Activated naive CD4-positive, alpha-beta T cell treated with anti-CD3 and anti-CD28 coated beads, Interleukin-2, amount 50 U/mL, for 72 hours (primary cell): ENCODE measurements around the gene INCA1. TPM values are rescaled to one million over a fixed set of nuclear protein-coding genes. Genes with fewer than 3 reads are reported as not detected.

Experiments used
- ATAC-seq, 2 donors: fragments of 150-1000 bp; cut with Tn5 transposase; 2 replicates each; pipeline ENCODE4 v1.10.0; 2021; ENCODE audit warnings: mild to moderate bottlenecking in 2 of 2, moderate library complexity in 2 of 2
- DNase-seq, 2 donors: peaks; one replicate each; pipeline ENCODE4 v3.0.0; 2021 to 2022; ENCODE audit warnings: low spot score in 2 of 2
- H3K27ac Mint-ChIP-seq, 2 donors: one replicate each; pipeline ENCODE4 v1.8.0; 2022; ENCODE audit warnings: mild to moderate bottlenecking in 2 of 2, mixed read lengths in 2 of 2
- H3K36me3 Mint-ChIP-seq, 2 donors: one replicate each; pipeline ENCODE4 v1.8.0; 2022; ENCODE audit warnings: mixed read lengths in 2 of 2
- H3K9me3 Mint-ChIP-seq, 2 donors: one replicate each; pipeline ENCODE4 v1.8.0; 2022; ENCODE audit warnings: mixed read lengths in 2 of 2
- total RNA-seq, 2 donors: library from RNA; stranded (reverse); gene quantifications; one replicate each; pipeline ENCODE4 v1.2.3, GENCODE V29; 2022

INCA1 gene
- total RNA-seq, 2 donors from 2014 or later: 0.53 to 2.6 TPM

DNA sequence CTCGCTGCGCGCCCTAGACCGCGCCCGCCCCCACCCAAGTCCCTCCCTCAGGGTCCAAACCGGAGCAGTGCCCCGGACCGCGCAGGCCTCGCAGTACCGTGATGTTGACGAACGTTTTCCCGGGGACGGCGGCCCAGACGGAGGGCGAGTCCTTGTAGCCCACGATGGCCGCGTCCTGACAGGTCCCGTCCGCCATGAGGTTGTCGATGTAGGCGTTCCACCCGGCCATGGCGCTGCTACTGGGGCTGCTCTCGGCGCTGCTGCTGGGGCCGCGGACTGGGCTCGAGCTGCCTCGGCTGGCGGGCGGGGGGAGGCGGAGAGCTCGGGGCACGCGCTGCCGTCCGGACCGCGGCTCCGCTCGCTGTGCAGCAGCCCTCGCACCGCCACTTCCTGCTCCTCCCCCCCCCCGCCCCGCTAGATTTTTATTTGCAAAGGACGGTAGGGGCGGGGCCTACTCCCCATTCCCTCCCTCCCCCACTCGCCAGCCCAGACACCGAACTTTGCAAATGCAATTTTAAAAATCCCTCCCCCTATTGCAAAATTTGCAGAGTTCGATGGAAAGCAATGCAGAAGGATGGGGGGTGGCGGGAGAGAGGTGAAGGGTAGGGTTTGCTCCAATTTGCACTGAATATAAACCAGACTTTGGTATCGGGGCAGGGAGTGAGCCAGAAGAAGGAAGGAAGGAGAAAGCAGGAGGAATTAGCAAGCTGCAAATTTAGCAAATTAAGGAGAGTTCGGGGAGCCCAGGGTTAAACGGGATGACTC, 49.0 kb downstream of the INCA1 start, which contains the start of gene PFN1:
Gene PFN1, minus strand, starts transcription at position 365 of the 765 bp plus-strand sequence. Its CDS starts 136 bp downstream, at position 229.
- Mint-ChIP-seq H3K36me3 (peaks cover 37 to 45% of the 10 kb centered on the region in 2 donors), H3K27ac (peak within 1 kb of the TSS; percentile 98 to 99), H3K9me3 (no peaks in the 10 kb centered on the region)
- peak; percentile 80 for DNase-seq
- ATAC-seq: peak; percentile 15 to 46

- ATAC-seq: peak; percentile 19 to 34
- Mint-ChIP-seq H3K36me3 (peaks cover 45 to 53% of the 10 kb centered on the region in 2 donors), H3K27ac (peak overlapping the region; percentile 94 to 98), H3K9me3 (no peaks in the 10 kb centered on the region)
- DNase-seq: peak; percentile 71 to 85
Measured at GRCh38 chr17:4947411-4948165, 49.7 kb downstream of the INCA1 start.

- no peak for ATAC-seq
- H3K36me3 Mint-ChIP-seq: peaks cover 50 to 58% of the 10 kb centered on the region in 2 donors
- peak in 1 of 2 donors; percentile 76 for DNase-seq
- H3K9me3 Mint-ChIP-seq: no peaks in the 10 kb centered on the region
- peak overlapping the region; percentile 84 to 98 for H3K27ac Mint-ChIP-seq
Measured at GRCh38 chr17:4947010-4947410, 50.3 kb downstream of the INCA1 start.

GRCh38 chr17:4946312-4946976, 50.9 kb downstream of the INCA1 start:
- Mint-ChIP-seq H3K9me3 (no peaks in the 10 kb centered on the region), H3K36me3 (peaks cover 56 to 64% of the 10 kb centered on the region in 2 donors), H3K27ac (peak overlapping the region; percentile 84 to 98)
- no peak for ATAC-seq
- DNase-seq: no peak

- ATAC-seq (no peak), DNase-seq (no peak)
- H3K36me3 Mint-ChIP-seq: peaks cover 61 to 69% of the 10 kb centered on the region in 2 donors
- no peaks in the 10 kb centered on the region for H3K9me3 Mint-ChIP-seq
- peak overlapping the region; percentile 98 for H3K27ac Mint-ChIP-seq
Measured at GRCh38 chr17:4945944-4946280, 51.4 kb downstream of the INCA1 start.

DNA sequence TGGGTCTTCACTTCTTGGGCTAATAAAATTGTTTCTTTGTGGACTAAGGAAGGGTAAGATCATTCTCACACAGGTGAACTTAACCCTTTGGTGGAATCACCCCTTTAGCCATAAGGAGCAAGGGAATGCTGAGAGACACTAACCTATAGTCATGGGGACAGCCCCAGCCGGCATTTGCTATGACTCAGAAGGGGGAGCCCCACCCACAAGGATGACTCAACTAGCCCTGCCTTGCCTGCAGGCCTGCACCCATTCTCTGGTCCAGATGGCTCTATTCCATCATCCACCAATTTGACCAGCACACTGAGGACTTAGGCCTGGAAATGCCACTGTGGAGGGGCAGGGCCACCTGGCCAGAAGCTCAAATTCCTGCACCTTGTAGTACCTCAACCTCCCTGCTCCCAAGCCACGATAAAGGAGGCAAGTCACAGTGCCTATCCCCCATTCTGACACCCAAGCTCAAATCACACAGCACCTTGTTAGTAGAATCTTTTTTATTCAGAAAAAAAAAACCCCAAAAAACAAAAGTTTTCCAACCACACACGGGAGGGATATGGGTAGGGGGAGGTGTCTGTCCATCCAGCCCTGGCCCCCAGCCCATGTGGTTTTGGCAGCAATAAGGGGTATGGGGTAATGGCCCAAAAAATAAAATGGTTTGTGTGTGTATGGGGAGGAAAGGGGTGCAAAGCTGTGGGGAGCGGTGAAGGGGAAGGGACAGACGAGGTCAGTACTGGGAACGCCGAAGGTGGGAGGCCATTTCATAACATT, 52.0 kb downstream of the INCA1 start:
- DNase-seq (peak; percentile 86 to 89), ATAC-seq (peak; percentile 56 to 61)
- Mint-ChIP-seq H3K36me3 (peaks cover 67 to 75% of the 10 kb centered on the region in 2 donors), H3K9me3 (no peaks in the 10 kb centered on the region), H3K27ac (peak overlapping the region; percentile 98)

DNA sequence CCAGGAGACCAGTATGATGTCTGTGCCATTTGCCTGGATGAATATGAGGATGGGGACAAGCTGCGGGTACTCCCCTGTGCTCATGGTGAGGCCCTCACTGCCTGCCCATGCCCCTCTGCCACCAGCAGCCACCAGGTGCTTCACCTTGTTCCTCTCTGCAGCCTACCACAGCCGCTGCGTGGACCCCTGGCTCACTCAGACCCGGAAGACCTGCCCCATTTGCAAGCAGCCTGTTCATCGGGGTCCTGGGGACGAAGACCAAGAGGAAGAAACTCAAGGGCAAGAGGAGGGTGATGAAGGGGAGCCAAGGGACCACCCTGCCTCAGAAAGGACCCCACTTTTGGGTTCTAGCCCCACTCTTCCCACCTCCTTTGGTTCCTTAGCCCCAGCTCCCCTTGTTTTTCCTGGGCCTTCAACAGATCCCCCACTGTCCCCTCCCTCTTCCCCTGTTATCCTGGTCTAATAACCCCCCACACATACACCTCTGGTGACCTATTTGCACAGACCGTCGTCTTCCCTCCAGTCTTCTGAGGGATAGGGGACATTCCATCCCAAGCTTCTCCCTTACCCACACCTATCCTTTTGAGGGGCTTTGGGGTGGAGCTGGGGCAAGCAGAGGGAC, 52.7 kb downstream of the INCA1 start:
- Mint-ChIP-seq H3K36me3 (peaks cover 69 to 81% of the 10 kb centered on the region in 2 donors), H3K27ac (peak overlapping the region; percentile 98), H3K9me3 (no peaks in the 10 kb centered on the region)
- peak in 1 of 2 donors; percentile 50 for DNase-seq
- peak in 1 of 2 donors; percentile 1 for ATAC-seq

DNA sequence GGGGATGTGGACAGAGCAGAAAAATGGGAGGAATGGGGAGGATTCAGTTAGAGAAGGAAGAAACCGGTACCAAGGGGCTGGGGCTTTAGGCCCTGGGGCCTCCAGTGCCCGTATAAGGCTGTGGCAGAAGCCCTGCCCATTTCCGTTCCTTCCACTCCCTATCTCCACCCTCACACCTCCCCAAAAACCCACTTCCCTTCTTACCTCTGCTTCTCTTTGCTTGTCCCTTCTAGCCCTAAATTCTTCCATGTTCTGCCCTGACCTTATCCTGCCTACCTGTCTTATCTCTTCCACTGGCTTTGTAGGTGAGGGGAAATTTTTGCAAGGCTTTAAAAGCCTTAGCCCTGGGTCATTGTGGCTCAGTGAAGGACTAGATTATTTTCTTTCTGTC, 53.2 kb downstream of the INCA1 start:
- Mint-ChIP-seq H3K9me3 (no peaks in the 10 kb centered on the region), H3K27ac (peak overlapping the region; percentile 98), H3K36me3 (peaks cover 73 to 83% of the 10 kb centered on the region in 2 donors)
- ATAC-seq (peak; percentile 21 to 28), DNase-seq (peak in 1 of 2 donors; percentile 57)

GRCh38 chr17:4942760-4943508, 54.4 kb downstream of the INCA1 start:
- Mint-ChIP-seq H3K27ac (peak overlapping the region; percentile 97 to 98), H3K36me3 (peaks cover 75 to 89% of the 10 kb centered on the region in 2 donors), H3K9me3 (no peaks in the 10 kb centered on the region)
- DNase-seq: no peak
- ATAC-seq: no peak

DNA sequence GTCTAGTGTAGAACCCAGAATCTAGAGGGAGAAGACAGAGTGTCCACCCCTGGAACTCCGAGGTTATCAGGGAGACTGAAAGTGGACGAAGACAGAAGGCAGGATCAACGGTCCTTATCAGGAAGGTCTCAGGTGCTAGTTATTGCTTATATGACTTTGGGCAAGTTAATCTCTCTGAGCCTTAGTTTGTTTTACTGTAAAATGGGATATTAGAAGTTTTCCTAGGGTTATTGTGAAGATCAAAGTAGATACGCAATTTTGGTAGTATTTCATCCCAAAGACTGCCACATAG, 56.1 kb downstream of the INCA1 start:
- no peaks in the 10 kb centered on the region for H3K9me3 Mint-ChIP-seq
- DNase-seq (no peak), ATAC-seq (no peak)
- peak overlapping the region; percentile 97 to 98 for H3K27ac Mint-ChIP-seq
- H3K36me3 Mint-ChIP-seq: peaks cover 61 to 75% of the 10 kb centered on the region in 2 donors

- DNase-seq: peak in 1 of 2 donors; percentile 78
- peak in 1 of 2 donors; percentile 7 for ATAC-seq
Measured at GRCh38 chr17:4940555-4941318, 56.6 kb downstream of the INCA1 start.

DNA sequence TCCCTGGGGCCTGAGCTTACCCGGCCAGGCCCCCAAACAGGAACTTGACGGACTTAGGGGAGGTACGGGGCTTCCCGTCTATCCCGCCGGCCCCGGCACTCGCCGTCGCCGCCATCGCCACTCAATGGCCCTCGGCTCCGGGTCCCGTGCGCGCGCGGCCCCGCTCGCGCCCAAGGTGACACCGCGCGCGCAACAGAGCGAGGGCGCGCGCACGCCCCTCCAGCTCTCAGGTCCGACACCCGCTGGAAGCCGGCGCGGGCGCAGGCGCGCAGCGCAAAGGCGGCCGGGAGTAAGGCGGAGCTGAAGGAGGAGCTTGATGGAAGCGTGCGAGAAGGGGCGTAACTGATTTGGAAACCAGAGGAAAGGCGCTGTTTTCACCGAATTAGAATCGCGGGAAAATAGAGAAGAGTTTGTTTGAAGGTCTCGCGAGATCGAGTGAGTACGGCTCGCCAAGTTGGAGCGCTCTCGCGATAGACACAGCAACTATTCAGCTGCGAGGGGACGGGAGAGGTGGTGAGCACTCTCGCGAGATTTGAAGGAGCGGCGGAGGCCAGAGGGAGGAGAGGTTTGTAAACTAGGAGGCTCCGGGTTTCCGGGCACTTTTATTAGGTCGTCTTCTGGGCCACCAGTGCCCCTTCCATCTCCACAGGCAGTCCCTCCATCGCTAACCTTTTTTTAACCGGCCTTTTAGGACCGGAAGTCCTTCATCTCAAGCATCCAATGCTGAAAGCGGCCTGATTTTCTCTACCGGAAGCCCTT, 57.3 kb downstream of the INCA1 start, which contains the start of the genes RNF167 and SLC25A11:
Gene RNF167, plus strand, starts transcription at position 473 of the 759 bp plus-strand sequence. CDS start 642 bp downstream, outside the sequence.
Gene SLC25A11, minus strand, starts transcription at position 251 of the 759 bp plus-strand sequence. Its CDS starts 136 bp downstream, at position 115.
- ATAC-seq: peak; percentile 83 to 84

More at GRCh38 chr17:4940555-4941318, 56.6 kb downstream of the INCA1 start:
- peak overlapping the region; percentile 97 to 98 for H3K27ac Mint-ChIP-seq
- no peaks in the 10 kb centered on the region for H3K9me3 Mint-ChIP-seq
- H3K36me3 Mint-ChIP-seq: peaks cover 56 to 70% of the 10 kb centered on the region in 2 donors

GRCh38 chr17:4939546-4939795, 57.9 kb downstream of the INCA1 start:
- Mint-ChIP-seq H3K9me3 (no peaks in the 10 kb centered on the region), H3K36me3 (peaks cover 43 to 57% of the 10 kb centered on the region in 2 donors), H3K27ac (peak overlapping the region; percentile 93 to 98)
- peak in 1 of 2 donors; percentile 0 for ATAC-seq
- no peak for DNase-seq

More for the DNA sequence above, 57.3 kb downstream of the INCA1 start, which contains the start of the genes RNF167 and SLC25A11:
- DNase-seq: peak; percentile 96 to 97
- Mint-ChIP-seq H3K36me3 (peaks cover 48 to 62% of the 10 kb centered on the region in 2 donors), H3K9me3 (no peaks in the 10 kb centered on the region), H3K27ac (peak within 1 kb of the TSS; percentile 97 to 98)
